HCT116 (cell line): Measurements from ENCODE around the gene SIGLECL1. TPM values are rescaled to one million over a fixed set of nuclear protein-coding genes. Genes with fewer than 3 reads are reported as not detected.

Source experiments
- ATAC-seq: fragments of 200-7000 bp; cut with Tn5 transposase; 2 replicates; pipeline ENCODE4 v1.9.1; 2020; ENCODE audit warnings: mild to moderate bottlenecking, moderate library complexity
- BruUV-seq: library from RNA; stranded (reverse); fragments of 400-500 nt; replicated peaks from 2 replicates; lab custom pipeline; 2021; lab: Mats Ljungman, UMichigan
- CTCF ChIA-PET: fragments of 300-600 bp; sonication (Branson Sonifier 250); formaldehyde crosslinking; loops from one replicate; lab custom pipeline; 2021; ENCODE audit warnings: antibody characterized with exemption; lab: Charles Lee
- POLR2A ChIA-PET: fragments of 300-600, 350-600 bp; sonication (Branson Sonifier 250); formaldehyde crosslinking; loops from one replicate; lab custom pipeline; 2021; ENCODE audit warnings: antibody characterized with exemption; lab: Charles Lee
- RAD21 ChIA-PET, 2 experiments: fragments of 300-600 bp; sonication (Branson Sonifier 250); formaldehyde crosslinking; loops; one replicate each; lab custom pipeline; 2023; ENCODE audit warnings: low total read pairs in 2 of 2; ENCODE audit not compliant: uncharacterized antibody in 2 of 2, unreplicated experiment in 2 of 2, low non-redundant PET in 1 of 2; lab: Charles Lee
- DNase-seq: peaks from one replicate; pipeline ENCODE4 v3.0.0-alpha.2; 2010; ENCODE audit warnings: low read depth, low spot score
- H2AFZ ChIP-seq: fragments of 200-600 bp; shearing (Covaris generic), sonication (generic); 2 replicates; pipeline ENCODE4 v1.6.1; 2017; ENCODE audit warnings: low read depth, mixed run types, mixed read lengths, antibody characterized with exemption, low read length; ENCODE audit not compliant: poor library complexity, severe bottlenecking
- H3K27ac ChIP-seq: 2 replicates; pipeline ENCODE4 v1.5.1; 2012; ENCODE audit warnings: low read depth, low read length
- H3K27me3 ChIP-seq: fragments of 200-600 bp; sonication (generic); 2 replicates; pipeline ENCODE4 v1.6.1; 2016; ENCODE audit warnings: mixed run types, low read length, mixed read lengths; ENCODE audit not compliant: insufficient read depth
- H3K36me3 ChIP-seq, 2 experiments: fragments of 200-500 bp in 1 of 2; fragments of 200-600 bp in 1 of 2; sonication (Bioruptor generic) in 1 of 2; sonication (generic) in 1 of 2; 2 replicates each; pipeline versions ENCODE4 v1.5.1 to v1.6.1; 2014 to 2016; ENCODE audit warnings: low read length in 2 of 2, inconsistent platforms in 1 of 2, mixed read lengths in 1 of 2, mixed run types in 1 of 2; ENCODE audit not compliant: insufficient read depth in 2 of 2, control insufficient read depth in 1 of 2
- H3K4me1 ChIP-seq, 2 experiments: fragments of 200-600 bp in 1 of 2; sonication (generic) in 1 of 2; 2 replicates each; pipeline versions ENCODE4 v1.5.1 to v1.6.1; 2012 to 2017; ENCODE audit warnings: low read length in 2 of 2, inconsistent platforms in 1 of 2, mild to moderate bottlenecking in 1 of 2, mixed read lengths in 1 of 2, mixed run types in 1 of 2, moderate library complexity in 1 of 2; ENCODE audit not compliant: insufficient read depth in 2 of 2, control insufficient read depth in 1 of 2
- H3K4me2 ChIP-seq: fragments of 200-600 bp; sonication (generic); 2 replicates; pipeline ENCODE4 v1.6.1; 2017; ENCODE audit warnings: mixed run types, low read length, mixed read lengths
- H3K4me3 ChIP-seq, 2 experiments: fragments of 200-600 bp in 1 of 2; sonication (generic) in 1 of 2; replicated peaks in 1 of 2; 2 replicates each; pipeline ENCODE4 v1.5.1; 2011 to 2016; ENCODE audit warnings: low read length in 2 of 2, control low read depth in 1 of 2, low read depth in 1 of 2, mild to moderate bottlenecking in 1 of 2, mixed read lengths in 1 of 2, mixed run types in 1 of 2
- H3K79me2 ChIP-seq: fragments of 200-600 bp; sonication (generic); 2 replicates; pipeline ENCODE4 v1.6.1; 2017; ENCODE audit warnings: mild to moderate bottlenecking, mixed run types, low read length, moderate library complexity, mixed read lengths; ENCODE audit not compliant: insufficient read depth
- H3K9ac ChIP-seq: fragments of 200-600 bp; sonication (generic); 2 replicates; pipeline ENCODE4 v1.6.1; 2016; ENCODE audit warnings: low read length, mixed read lengths
- H3K9me2 ChIP-seq: fragments of 200-600 bp; sonication (generic), shearing (Covaris generic); 2 replicates; pipeline ENCODE4 v1.6.1; 2017; ENCODE audit warnings: mixed run types, mild to moderate bottlenecking, moderate library complexity; ENCODE audit not compliant: insufficient read depth
- H3K9me3 ChIP-seq, 2 experiments: fragments of 200-500 bp in 1 of 2; fragments of 200-600 bp in 1 of 2; sonication (Bioruptor generic) in 1 of 2; sonication (generic) in 1 of 2; 2 replicates each; pipeline ENCODE4 v1.6.1; 2014 to 2017; ENCODE audit warnings: low read length in 2 of 2, mixed read lengths in 2 of 2, inconsistent platforms in 1 of 2, low read depth in 1 of 2, mild to moderate bottlenecking in 1 of 2, mixed run types in 1 of 2, moderate library complexity in 1 of 2; ENCODE audit not compliant: control insufficient read depth in 1 of 2, insufficient read depth in 1 of 2
- H4K20me1 ChIP-seq: fragments of 200-600 bp; sonication (generic), shearing (Covaris generic); 2 replicates; pipeline ENCODE4 v1.6.1; 2017; ENCODE audit warnings: mixed run types, mild to moderate bottlenecking, moderate library complexity; ENCODE audit not compliant: insufficient read depth
- CBX3 ChIP-seq: IDR thresholded peaks from 2 replicates; pipeline ENCODE4 v1.6.1; 2012; ENCODE audit warnings: low read depth
- CEBPB ChIP-seq: IDR thresholded peaks from 2 replicates; pipeline ENCODE4 v1.6.1; 2012; ENCODE audit warnings: low read depth
- EGR1 ChIP-seq: IDR thresholded peaks from 2 replicates; pipeline ENCODE4 v1.6.1; 2012; ENCODE audit warnings: low read depth
- ELF1 ChIP-seq: IDR thresholded peaks from 2 replicates; pipeline ENCODE4 v1.6.1; 2012; ENCODE audit warnings: low read depth, borderline replicate concordance
- EZH2phosphoT487 ChIP-seq: fragments of 200-600 bp; IDR thresholded peaks from 2 replicates; pipeline ENCODE4 v1.6.1; 2018; ENCODE audit warnings: antibody characterized with exemption, borderline replicate concordance
- FOSL1 ChIP-seq: IDR thresholded peaks from 2 replicates; pipeline ENCODE4 v1.6.1; 2012; ENCODE audit warnings: low read depth
- JUND ChIP-seq: IDR thresholded peaks from 2 replicates; pipeline ENCODE4 v1.6.1; 2012
- POLR2A ChIP-seq: IDR thresholded peaks from 2 replicates; pipeline ENCODE4 v1.7.0; 2011; ENCODE audit warnings: borderline replicate concordance; ENCODE audit not compliant: insufficient read depth, insufficient read length; ENCODE audit errors: extremely low read depth
- POLR2AphosphoS5 ChIP-seq: IDR thresholded peaks from 2 replicates; pipeline ENCODE4 v1.6.1; 2011; ENCODE audit warnings: mild to moderate bottlenecking, low read depth, low read length, moderate library complexity
- SP1 ChIP-seq: IDR thresholded peaks from 2 replicates; pipeline ENCODE4 v1.6.1; 2012; ENCODE audit warnings: low read depth
- YY1 ChIP-seq: IDR thresholded peaks from 2 replicates; pipeline ENCODE4 v1.6.1; 2011; ENCODE audit warnings: low read length, low read depth, moderate library complexity, mild to moderate bottlenecking; ENCODE audit not compliant: insufficient replicate concordance; ENCODE audit errors: extremely low read depth
- ZNF274 ChIP-seq: fragments of 200-500 bp; sonication (Bioruptor generic); IDR thresholded peaks from 2 replicates; pipeline ENCODE4 v1.6.1; 2014; ENCODE audit warnings: mild to moderate bottlenecking, low read depth, low read length, inconsistent platforms
- intact Hi-C: fragments of 100-400 bp; cut with micrococcal nuclease; formaldehyde crosslinking; loops from 2 replicates; pipeline ENCODE4 v1.10.0; 2022
- total RNA-seq: library from RNA; stranded (reverse); gene quantifications from one replicate; pipeline ENCODE4 v1.2.1, GENCODE V29; 2021; ENCODE audit not compliant: unreplicated experiment
- TF ChIP-seq, protein P1 (sequence below), 3 experiments: fragments of 200-600 bp in 1 of 3; sonication (generic) in 1 of 3; IDR thresholded peaks in 2 of 3; conservative IDR thresholded peaks in 1 of 3; 2 replicates each; pipeline ENCODE4 v1.5.1; 2012 to 2017; ENCODE audit warnings: low read depth in 2 of 3, low read length in 2 of 3, antibody characterized with exemption in 1 of 3, borderline replicate concordance in 1 of 3, control low read depth in 1 of 3, mild to moderate bottlenecking in 1 of 3, mixed read lengths in 1 of 3, mixed run types in 1 of 3, moderate library complexity in 1 of 3; ENCODE audit not compliant: insufficient read depth in 1 of 3
- TF ChIP-seq, protein P2 (sequence below): IDR thresholded peaks from 2 replicates; pipeline ENCODE4 v1.6.1; 2012
- TF ChIP-seq, protein P3 (sequence below): IDR thresholded peaks from 2 replicates; pipeline ENCODE4 v1.6.1; 2011; ENCODE audit warnings: mild to moderate bottlenecking, low read length, moderate library complexity; ENCODE audit not compliant: insufficient replicate concordance; ENCODE audit errors: extremely low read depth

Gene SIGLECL1
- total RNA-seq, 1 experiment from 2014 or later, result not detected

DNA sequence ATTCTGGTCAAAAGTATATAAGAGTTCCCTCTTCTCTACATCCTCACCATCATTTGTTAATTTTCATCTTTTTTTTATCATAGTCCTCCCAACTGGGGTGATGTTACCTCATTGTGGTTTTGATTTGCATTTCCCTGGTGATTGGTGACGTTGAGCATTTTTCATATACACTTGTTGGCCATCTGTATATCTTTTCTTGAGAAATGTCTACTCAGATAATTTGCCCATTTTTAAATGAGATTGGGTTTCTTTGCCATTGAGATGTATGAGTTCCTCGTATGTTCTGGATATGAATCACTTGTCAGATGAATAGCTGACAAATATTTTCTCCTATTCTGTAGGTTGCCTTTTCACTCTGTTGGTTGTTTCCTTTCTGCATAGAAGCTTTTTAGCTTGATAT, 23.6 kb upstream of the SIGLECL1 start:
- no peaks in the 10 kb centered on the region for H3K79me2 ChIP-seq
- H4K20me1 ChIP-seq, result no peaks in the 10 kb centered on the region
- H3K9ac ChIP-seq, result no peak overlapping the region
- ChIA-PET RAD21 (no interaction called here), POLR2A (no interaction called here), CTCF (no interaction called here)
- TF ChIP-seq, protein P1, sequence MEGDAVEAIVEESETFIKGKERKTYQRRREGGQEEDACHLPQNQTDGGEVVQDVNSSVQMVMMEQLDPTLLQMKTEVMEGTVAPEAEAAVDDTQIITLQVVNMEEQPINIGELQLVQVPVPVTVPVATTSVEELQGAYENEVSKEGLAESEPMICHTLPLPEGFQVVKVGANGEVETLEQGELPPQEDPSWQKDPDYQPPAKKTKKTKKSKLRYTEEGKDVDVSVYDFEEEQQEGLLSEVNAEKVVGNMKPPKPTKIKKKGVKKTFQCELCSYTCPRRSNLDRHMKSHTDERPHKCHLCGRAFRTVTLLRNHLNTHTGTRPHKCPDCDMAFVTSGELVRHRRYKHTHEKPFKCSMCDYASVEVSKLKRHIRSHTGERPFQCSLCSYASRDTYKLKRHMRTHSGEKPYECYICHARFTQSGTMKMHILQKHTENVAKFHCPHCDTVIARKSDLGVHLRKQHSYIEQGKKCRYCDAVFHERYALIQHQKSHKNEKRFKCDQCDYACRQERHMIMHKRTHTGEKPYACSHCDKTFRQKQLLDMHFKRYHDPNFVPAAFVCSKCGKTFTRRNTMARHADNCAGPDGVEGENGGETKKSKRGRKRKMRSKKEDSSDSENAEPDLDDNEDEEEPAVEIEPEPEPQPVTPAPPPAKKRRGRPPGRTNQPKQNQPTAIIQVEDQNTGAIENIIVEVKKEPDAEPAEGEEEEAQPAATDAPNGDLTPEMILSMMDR (IDR thresholded peaks at IDR 0.05 in 2 of 3, conservative IDR thresholded peaks at IDR 0.05 in 1 of 3; ENCODE audit: borderline replicate concordance in 1 of 3, insufficient read depth in 1 of 3, low read depth in 2 of 3, low read length in 2 of 3), result no peak
- TF ChIP-seq CBX3 (no peak), EZH2phosphoT487 (no peak), YY1 (no peak), FOSL1 (no peak), ELF1 (no peak), SP1 (no peak), EGR1 (no peak), ZNF274 (no peak), POLR2A (no peak), POLR2AphosphoS5 (no peak), JUND (no peak), CEBPB (no peak)
- TF ChIP-seq, protein P2, sequence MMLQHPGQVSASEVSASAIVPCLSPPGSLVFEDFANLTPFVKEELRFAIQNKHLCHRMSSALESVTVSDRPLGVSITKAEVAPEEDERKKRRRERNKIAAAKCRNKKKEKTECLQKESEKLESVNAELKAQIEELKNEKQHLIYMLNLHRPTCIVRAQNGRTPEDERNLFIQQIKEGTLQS, result no peak
- TF ChIP-seq, protein P3, sequence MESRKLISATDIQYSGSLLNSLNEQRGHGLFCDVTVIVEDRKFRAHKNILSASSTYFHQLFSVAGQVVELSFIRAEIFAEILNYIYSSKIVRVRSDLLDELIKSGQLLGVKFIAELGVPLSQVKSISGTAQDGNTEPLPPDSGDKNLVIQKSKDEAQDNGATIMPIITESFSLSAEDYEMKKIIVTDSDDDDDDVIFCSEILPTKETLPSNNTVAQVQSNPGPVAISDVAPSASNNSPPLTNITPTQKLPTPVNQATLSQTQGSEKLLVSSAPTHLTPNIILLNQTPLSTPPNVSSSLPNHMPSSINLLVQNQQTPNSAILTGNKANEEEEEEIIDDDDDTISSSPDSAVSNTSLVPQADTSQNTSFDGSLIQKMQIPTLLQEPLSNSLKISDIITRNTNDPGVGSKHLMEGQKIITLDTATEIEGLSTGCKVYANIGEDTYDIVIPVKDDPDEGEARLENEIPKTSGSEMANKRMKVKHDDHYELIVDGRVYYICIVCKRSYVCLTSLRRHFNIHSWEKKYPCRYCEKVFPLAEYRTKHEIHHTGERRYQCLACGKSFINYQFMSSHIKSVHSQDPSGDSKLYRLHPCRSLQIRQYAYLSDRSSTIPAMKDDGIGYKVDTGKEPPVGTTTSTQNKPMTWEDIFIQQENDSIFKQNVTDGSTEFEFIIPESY, result no peak
- intact Hi-C loops, result no loop called here
- H2AFZ ChIP-seq, result no peak overlapping the region
- ATAC-seq (no peak), DNase-seq (no peak)
- H3K4me1 ChIP-seq, result no peaks in the 10 kb centered on the region
- no peak overlapping the region for H3K4me2 ChIP-seq
- H3K27me3 ChIP-seq, result no peaks in the 10 kb centered on the region
- H3K9me2 ChIP-seq, result no peaks in the 10 kb centered on the region
- BruUV-seq, result no TSS peak
- H3K27ac ChIP-seq, result no peak overlapping the region
- H3K9me3 ChIP-seq, result no peaks in the 10 kb centered on the region
- H3K4me3 ChIP-seq, result no peak overlapping the region
- no peaks in the 10 kb centered on the region for H3K36me3 ChIP-seq
